ENCODE measurements around the gene POLR3K. TPM values are rescaled to one million over a fixed set of nuclear protein-coding genes. Genes with fewer than 3 reads are reported as not detected.

Gene POLR3K
- total RNA-seq, 1 experiment from 2014 or later, result 53.6 TPM

DNA sequence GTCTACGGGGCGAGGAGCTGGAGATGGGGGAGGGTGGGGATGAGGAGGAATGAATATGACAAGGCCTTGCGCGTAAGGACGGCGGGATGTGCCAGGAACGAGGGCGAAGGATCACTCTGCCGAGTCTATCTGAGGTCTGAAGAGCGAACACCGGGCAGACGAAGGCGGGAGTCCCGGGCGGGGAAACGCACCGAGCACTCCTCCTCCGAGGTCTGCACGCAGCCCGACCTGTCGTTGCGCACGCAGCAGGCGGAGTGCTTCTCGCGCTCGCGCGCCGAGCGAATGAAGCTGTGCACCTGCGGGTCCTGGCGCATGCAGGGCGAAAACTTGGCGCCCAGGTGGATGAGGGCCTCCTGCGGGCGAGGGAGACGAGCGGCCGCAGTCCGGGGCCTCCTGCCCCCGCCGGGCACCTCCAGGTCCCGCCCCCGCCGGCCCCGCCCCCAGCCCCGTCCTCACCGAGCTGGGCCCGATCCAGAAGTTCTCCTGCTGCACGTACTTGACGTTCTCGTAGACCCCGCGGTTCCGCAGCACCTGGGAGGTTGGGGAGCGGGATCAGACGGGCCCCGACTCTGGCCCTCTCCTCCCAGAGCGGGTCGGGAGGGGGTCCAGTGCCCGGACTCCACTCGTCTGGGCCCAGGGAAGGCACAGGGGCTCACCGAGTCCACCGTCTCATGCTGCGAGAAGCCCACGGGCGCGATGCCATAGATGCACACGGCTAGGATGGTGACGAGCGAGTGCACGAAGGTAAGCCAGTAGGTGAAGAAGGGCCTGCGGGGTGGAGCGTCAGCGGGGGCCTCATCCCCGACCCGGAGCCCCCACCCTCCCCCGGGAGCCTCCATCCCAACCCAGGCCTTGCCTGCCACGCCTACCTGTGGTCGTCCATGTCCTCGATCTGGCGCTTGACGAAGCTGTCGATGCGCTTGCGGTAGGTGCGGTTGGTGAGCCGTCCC lies 7.8 kb upstream of the POLR3K start:
- Mint-ChIP-seq H3K27ac (no peak overlapping the region; a peak in 1 of 7 replicates), H3K36me3 (ENCODE audit: insufficient read depth in 1 of 3, low read depth in 3 of 3) (peaks cover 22 to 60% (median 57%) of the 10 kb centered on the region in 3 experiments; a peak in 6 of 7 replicates), H3K9me3 (no peaks in the 10 kb centered on the region), H3K4me1 (peaks cover 3 to 4% of the 10 kb centered on the region in 2 experiments; a peak in 3 of 4 replicates), H3K4me3 (no peak overlapping the region; a peak in 1 of 5 replicates), H3K27me3 (ENCODE audit: low read depth) (peaks cover 1% of the 10 kb centered on the region; the same call in 1 of the 2 replicates)
- no peak for TF ChIP-seq CTCF (conservative IDR thresholded peaks at IDR 0.05)
- Histone ChIP-seq H3K27ac (ENCODE audit: insufficient read length, low read depth, low read length) (no peak overlapping the region), H4K20me1 (ENCODE audit: control insufficient read depth, insufficient read depth, insufficient read length) (no peaks in the 10 kb centered on the region), H2BK15ac (ENCODE audit: low read depth, low read length) (no peak overlapping the region), H2BK120ac (ENCODE audit: low read depth, low read length, poor library complexity, severe bottlenecking) (no peak overlapping the region), H4K5ac (ENCODE audit: insufficient read length, low read depth, low read length) (no peak overlapping the region), H3K9ac (ENCODE audit: extremely low read depth, insufficient read length, low read length) (no peak overlapping the region), H3T11ph (ENCODE audit: low read length) (no peak overlapping the region), H3K56ac (ENCODE audit: insufficient read length, low read depth, low read length) (no peak overlapping the region), H3K4ac (ENCODE audit: low read depth, low read length) (no peak overlapping the region), H3K18ac (ENCODE audit: insufficient read length, low read depth, low read length) (no peak overlapping the region), H3K23ac (ENCODE audit: insufficient read length, low read depth, low read length) (no peak overlapping the region), H3K23me2 (ENCODE audit: insufficient read length, low read depth, low read length, poor library complexity, severe bottlenecking) (no peaks in the 10 kb centered on the region), H3K4me1 (ENCODE audit: insufficient read depth, low read length) (no peaks in the 10 kb centered on the region), H2BK5ac (ENCODE audit: insufficient read length, low read length) (no peak overlapping the region), H2AFZ (ENCODE audit: low read length) (no peak overlapping the region), H2BK20ac (ENCODE audit: low read depth, low read length, poor library complexity, severe bottlenecking) (no peak overlapping the region), H3K4me2 (ENCODE audit: insufficient read depth, insufficient read length, low read length) (no peak overlapping the region), H2BK12ac (ENCODE audit: insufficient read length, low read depth, low read length) (no peak overlapping the region), H3K79me2 (ENCODE audit: insufficient read depth, low read length) (no peaks in the 10 kb centered on the region), H4K8ac (replicated peaks; ENCODE audit: insufficient read length, low read depth, low read length) (no peak overlapping the region), H3K14ac (ENCODE audit: insufficient read depth, low read length) (no peak overlapping the region), H3K27me3 (ENCODE audit: insufficient read depth, low read length) (no peaks in the 10 kb centered on the region), H4K91ac (ENCODE audit: insufficient read length, low read depth, low read length) (no peak overlapping the region), H2AK5ac (ENCODE audit: insufficient read length, low read length) (no peak overlapping the region), H3K9me3 (ENCODE audit: control insufficient read depth, low read depth, low read length) (no peaks in the 10 kb centered on the region), H3K79me1 (ENCODE audit: insufficient read depth, low read depth, low read length, poor library complexity, severe bottlenecking) (no peaks in the 10 kb centered on the region)
- no peak for DNase-seq
- WGBS (ENCODE audit: extremely low coverage, insufficient read length, low lambda C conversion rate), result no CpG with 5 or more reads among the region's 89 CpGs

Measured in H9 (cell line).